ENCODE results near the gene EDEM3. TPM values are rescaled to one million over a fixed set of nuclear protein-coding genes. Genes with fewer than 3 reads are reported as not detected.

Gene EDEM3
- total and polyA plus RNA-seq, 9 of the 15 experiments (the other 6 are each of a cell fraction or from before 2014, with no cell fraction given): 15.8 to 46.6 (median 28.0) TPM

DNA sequence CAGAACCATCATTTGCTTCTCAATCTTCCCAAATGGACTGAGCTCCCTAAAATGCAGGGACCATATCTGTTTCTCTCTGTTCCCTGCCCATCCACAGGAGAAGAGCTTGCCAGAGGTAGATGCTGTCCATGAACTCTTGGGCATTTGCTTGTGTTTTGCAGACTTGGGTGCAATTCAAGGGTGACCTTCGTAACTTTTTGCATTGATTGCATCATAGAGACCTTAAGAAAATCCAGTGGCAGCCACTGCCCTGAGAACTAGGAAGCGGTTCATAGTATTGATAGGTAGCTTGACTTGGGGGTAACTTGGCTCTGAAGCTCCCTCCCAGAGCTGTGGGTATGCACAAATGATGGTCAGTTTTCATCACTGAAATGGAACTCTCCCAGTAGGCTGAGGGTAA is 34.3 kb upstream of the EDEM3 start (continued):
- no peak for TF ChIP-seq ZFP1 (CRISPR knock-in tag; IDR thresholded peaks at IDR 0.05)

DNA sequence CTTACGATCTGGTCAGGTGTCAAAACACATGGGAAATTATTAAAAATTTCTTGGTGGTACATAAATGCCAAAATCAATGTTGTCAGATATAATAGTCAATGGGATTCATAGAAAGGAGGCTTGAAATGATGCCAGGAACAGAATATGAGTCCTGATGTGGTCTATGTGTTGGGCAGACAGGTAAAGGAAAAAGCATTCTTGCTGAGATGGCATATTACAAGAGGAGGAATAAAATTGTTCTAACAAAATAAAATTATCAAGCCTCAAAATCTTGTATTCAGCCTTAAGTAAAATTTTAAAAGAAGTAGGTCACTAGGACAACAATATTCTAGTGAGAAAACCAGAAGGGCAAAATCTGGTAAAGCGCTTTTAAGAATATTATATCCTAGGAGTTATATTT is 30.9 kb upstream of the EDEM3 start:
- in situ Hi-C loops (cut with MboI): no loop called here

More for the DNA sequence above, 30.9 kb upstream of the EDEM3 start:
- no TSS peak for BruUV-seq (replicated peaks)
- ChIA-PET POLR2A (interaction anchor here (0.7 to 1.4 kb wide), 2 partner anchors 10 to 15 kb away, joined by 3 to 4 read pairs; no protein-coding TSS in a partner anchor), CTCF (ENCODE audit: low intra/inter-chr PET ratio) (no interaction called here)
- no peaks in the 10 kb centered on the region for H3K27me3 ChIP-seq (ENCODE audit: control insufficient read depth in 2 of 2, insufficient read depth in 2 of 2, low read length in 2 of 2)
- H3K9ac ChIP-seq (ENCODE audit: insufficient read depth in 1 of 2, low read depth in 2 of 2, low read length in 2 of 2): no peak overlapping the region
- intact Hi-C loops (cut with micrococcal nuclease): no loop called here
- no peak overlapping the region for H3K27ac ChIP-seq (ENCODE audit: extremely low read depth, low read depth, low read length)
- TF ChIP-seq PYGO2 (tag; IDR thresholded peaks at IDR 0.05): no peak
- TF ChIP-seq C11orf30 (IDR thresholded peaks at IDR 0.05; ENCODE audit: low read depth): peak; percentile 41; the same call in 1 of the 2 replicates
- no peak for TF ChIP-seq JUNB (CRISPR knock-in tag; conservative IDR thresholded peaks at IDR 0.05)
- TF ChIP-seq ZNF124 (CRISPR knock-in tag; IDR thresholded peaks at IDR 0.05): no peak
- no peak for TF ChIP-seq BRD4 (IDR thresholded peaks at IDR 0.05)
- no peak for TF ChIP-seq MBD2 (IDR thresholded peaks at IDR 0.05; ENCODE audit: borderline replicate concordance, low read depth)
- peak; percentile 17; the same call in 1 of the 2 replicates for TF ChIP-seq MAFG (tag; conservative IDR thresholded peaks at IDR 0.05)
- TF ChIP-seq HDAC1 (IDR thresholded peaks at IDR 0.05): no peak
- no peak for TF ChIP-seq ZNF764 (CRISPR knock-in tag; IDR thresholded peaks at IDR 0.05; ENCODE audit: low read depth)
- TF ChIP-seq MAFF (IDR thresholded peaks at IDR 0.05; ENCODE audit: low read length): 0 out of 2 replicates have a peak, but pooled peaks have one; percentile 17
- TF ChIP-seq MAFK (IDR thresholded peaks at IDR 0.05; ENCODE audit: low read length): 0 out of 2 replicates have a peak, but pooled peaks have one; percentile 18
- no peak for TF ChIP-seq KHSRP (IDR thresholded peaks at IDR 0.05)
- TF ChIP-seq ATF7 (IDR thresholded peaks at IDR 0.05): no peak
- TF ChIP-seq CREM (IDR thresholded peaks at IDR 0.05; ENCODE audit: low read depth): no peak
- TF ChIP-seq HDAC3 (IDR thresholded peaks at IDR 0.05; ENCODE audit: borderline replicate concordance, partially characterized antibody): no peak
- TF ChIP-seq ZNF316 (IDR thresholded peaks at IDR 0.05): peak; percentile 71; the same call in 1 of the 2 replicates
- TF ChIP-seq ZNF12 (CRISPR knock-in tag; IDR thresholded peaks at IDR 0.05): no peak
- no peak for TF ChIP-seq SP1 (CRISPR knock-in tag; IDR thresholded peaks at IDR 0.05)
- ATAC-seq: no peak
- no peak overlapping the region for H2AFZ ChIP-seq (ENCODE audit: low read depth, low read length)
- H3K9me1 ChIP-seq (ENCODE audit: control insufficient read depth, insufficient read depth, low read length): no peaks in the 10 kb centered on the region
- no peak for DNase-seq (ENCODE audit: extremely low read depth in 1 of 4, low spot score in 3 of 4)
- no peaks in the 10 kb centered on the region for H3K9me3 ChIP-seq (replicated peaks; ENCODE audit: control insufficient read depth, insufficient read depth, low read depth, low read length)
- 79% methylated on average over 2 of the region's 2 CpGs for WGBS (ENCODE audit: insufficient coverage, low coverage, missing lambda C conversion rate)
- H3K4me1 ChIP-seq (replicated peaks in 1 of 2; ENCODE audit: control insufficient read depth in 2 of 2, insufficient read depth in 2 of 2, low read length in 2 of 2): peaks cover 0 to 13% of the 10 kb centered on the region in 2 experiments; a peak in 1 of 5 replicates
- no peaks in the 10 kb centered on the region for H3K36me3 ChIP-seq (ENCODE audit: control insufficient read depth, insufficient read depth, low read length)
- H3K79me2 ChIP-seq (ENCODE audit: control insufficient read depth, insufficient read depth, low read length): no peaks in the 10 kb centered on the region
- no peak overlapping the region for H3K4me2 ChIP-seq (ENCODE audit: insufficient read depth, low read length)
- H4K20me1 ChIP-seq (replicated peaks; ENCODE audit: control insufficient read depth, insufficient read depth, low read length): no peaks in the 10 kb centered on the region
- FAIRE-seq: no peak
- no peak overlapping the region for H3K4me3 ChIP-seq

Measured in K562 (cell line).